ENCODE data around the gene KATNB1. TPM values are rescaled to one million over a fixed set of nuclear protein-coding genes. Genes with fewer than 3 reads are reported as not detected.

Gene KATNB1
- polyA plus RNA-seq, 3 donors = 16.9 to 35.6 (median 17.7) TPM

- Histone ChIP-seq H3K27me3 (ENCODE audit: control insufficient read depth in 2 of 2, insufficient read depth in 2 of 2, low read length in 2 of 2) (no peaks in the 10 kb centered on the region), H3K4me3 (replicated peaks in 1 of 3; ENCODE audit: low read depth in 2 of 3, low read length in 3 of 3) (no peak overlapping the region), H3K9me3 (replicated peaks in 1 of 2; ENCODE audit: control insufficient read depth in 1 of 2, insufficient read depth in 1 of 2, low read length in 2 of 2) (no peaks in the 10 kb centered on the region), H3K4me2 (replicated peaks; ENCODE audit: extremely low read depth, low read length, poor library complexity, severe bottlenecking) (no peak overlapping the region), H2AFZ (ENCODE audit: insufficient read depth, low read depth, low read length, poor library complexity, severe bottlenecking) (no peak overlapping the region), H4K20me1 (ENCODE audit: insufficient read depth, low read length) (no peaks in the 10 kb centered on the region), H3K9ac (ENCODE audit: insufficient read depth, low read length, poor library complexity, severe bottlenecking) (no peak overlapping the region), H3K4me1 (ENCODE audit: control insufficient read depth in 1 of 2, insufficient read depth in 2 of 2, low read length in 2 of 2) (no peaks in the 10 kb centered on the region), H3K36me3 (replicated peaks in 1 of 2; ENCODE audit: control insufficient read depth in 1 of 2, insufficient read depth in 2 of 2, low read length in 2 of 2) (no peaks in the 10 kb centered on the region), H3K27ac (ENCODE audit: low read depth in 1 of 2, low read length in 2 of 2) (no peak overlapping the region), H3K79me2 (ENCODE audit: insufficient read depth, low read length) (no peaks in the 10 kb centered on the region)
- TF ChIP-seq CTCF (IDR thresholded peaks at IDR 0.05) = no peak
- DNase-seq = no peak
- Mint-ChIP-seq H3K27me3 (ENCODE audit: low read depth in 3 of 3) (peaks cover 1 to 6% (median 5%) of the 10 kb centered on the region in 3 donors), H3K4me3 (no peak overlapping the region), H3K9me3 (no peaks in the 10 kb centered on the region), H3K27ac (no peak overlapping the region), H3K36me3 (no peaks in the 10 kb centered on the region), H3K4me1 (no peaks in the 10 kb centered on the region)
- 93% methylated on average over 6 of the region's 8 CpGs for WGBS (ENCODE audit: insufficient coverage)
- intact Hi-C loops (cut with micrococcal nuclease) = no loop called here
These were observed 50.4 kb downstream of the KATNB1 start for GRCh38 chr16:57785924-57786323.

- no peak for TF ChIP-seq CTCF (IDR thresholded peaks at IDR 0.05)
- H3K27ac Mint-ChIP-seq = peak overlapping the region in 1 of 7 donors; percentile 57
- Histone ChIP-seq H3K79me2 (ENCODE audit: insufficient read depth, low read length) (no peaks in the 10 kb centered on the region), H3K4me3 (replicated peaks in 1 of 3; ENCODE audit: low read depth in 2 of 3, low read length in 3 of 3) (no peak overlapping the region), H4K20me1 (ENCODE audit: insufficient read depth, low read length) (no peaks in the 10 kb centered on the region), H3K9ac (ENCODE audit: insufficient read depth, low read length, poor library complexity, severe bottlenecking) (no peak overlapping the region), H2AFZ (ENCODE audit: insufficient read depth, low read depth, low read length, poor library complexity, severe bottlenecking) (no peak overlapping the region), H3K9me3 (replicated peaks in 1 of 2; ENCODE audit: control insufficient read depth in 1 of 2, insufficient read depth in 1 of 2, low read length in 2 of 2) (no peaks in the 10 kb centered on the region), H3K4me1 (ENCODE audit: control insufficient read depth in 1 of 2, insufficient read depth in 2 of 2, low read length in 2 of 2) (no peaks in the 10 kb centered on the region), H3K27ac (ENCODE audit: low read depth in 1 of 2, low read length in 2 of 2) (no peak overlapping the region), H3K4me2 (replicated peaks; ENCODE audit: extremely low read depth, low read length, poor library complexity, severe bottlenecking) (no peak overlapping the region), H3K36me3 (replicated peaks in 1 of 2; ENCODE audit: control insufficient read depth in 1 of 2, insufficient read depth in 2 of 2, low read length in 2 of 2) (no peaks in the 10 kb centered on the region), H3K27me3 (ENCODE audit: control insufficient read depth in 2 of 2, insufficient read depth in 2 of 2, low read length in 2 of 2) (no peaks in the 10 kb centered on the region)
- H3K36me3 Mint-ChIP-seq = no peaks in the 10 kb centered on the region
- no peak overlapping the region for H3K4me3 Mint-ChIP-seq
- 93% methylated on average over 17 of the region's 26 CpGs for WGBS (ENCODE audit: insufficient coverage)
- no peak for DNase-seq
- no peaks in the 10 kb centered on the region for H3K9me3 Mint-ChIP-seq
- intact Hi-C loops (cut with micrococcal nuclease) = no loop called here
- H3K27me3 Mint-ChIP-seq (ENCODE audit: low read depth in 3 of 3) = peaks cover 1 to 8% (median 6%) of the 10 kb centered on the region in 3 donors
- H3K4me1 Mint-ChIP-seq = no peaks in the 10 kb centered on the region
These were observed 51.3 kb downstream of the KATNB1 start for GRCh38 chr16:57786632-57787518.

Measured in CD14-positive monocyte (primary cell).